ENCODE data around the gene ALDOB. TPM values are rescaled to one million over a fixed set of nuclear protein-coding genes. Genes with fewer than 3 reads are reported as not detected.
A peak's percentile ranks its signal among the peaks of the same experiment; 100 is the strongest.

The ALDOB gene
- total RNA-seq, 1 donor = not detected

GRCh38 chr9:101409079-101409477 is 26.5 kb downstream of the ALDOB start:
- Histone ChIP-seq H4K20me1 (ENCODE audit: insufficient read depth, low read length) (no peaks in the 10 kb centered on the region), H2AFZ (ENCODE audit: low read length) (no peak overlapping the region), H3K36me3 (ENCODE audit: insufficient read depth, low read length) (peaks cover 52% of the 10 kb centered on the region), H3K4me2 (ENCODE audit: insufficient read depth, low read length) (no peak overlapping the region), H3K9me3 (ENCODE audit: low read depth, low read length) (peaks cover 44% of the 10 kb centered on the region), H3K79me2 (ENCODE audit: insufficient read depth, low read length) (no peaks in the 10 kb centered on the region), H3K4me3 (ENCODE audit: insufficient read depth, low read length) (no peak overlapping the region), H3K27ac (ENCODE audit: low read depth, low read length) (no peak overlapping the region), H3K4me1 (ENCODE audit: insufficient read depth, low read length) (no peaks in the 10 kb centered on the region), H3K27me3 (ENCODE audit: insufficient read depth, low read length) (no peaks in the 10 kb centered on the region)
- no peak for TF ChIP-seq CTCF (IDR thresholded peaks at IDR 0.05; ENCODE audit: extremely low read depth, low read depth, low read length)
- no peak for DNase-seq (ENCODE audit: insufficient read length, low spot score, missing footprints)

GRCh38 chr9:101408374-101409078 is 27.0 kb downstream of the ALDOB start:
- peaks cover 58% of the 10 kb centered on the region for H3K36me3 ChIP-seq (ENCODE audit: insufficient read depth, low read length)
- peaks cover 44% of the 10 kb centered on the region for H3K9me3 ChIP-seq (ENCODE audit: low read depth, low read length)
- H4K20me1 ChIP-seq (ENCODE audit: insufficient read depth, low read length) = no peaks in the 10 kb centered on the region
- no peak for TF ChIP-seq CTCF (IDR thresholded peaks at IDR 0.05; ENCODE audit: extremely low read depth, low read depth, low read length)
- no peaks in the 10 kb centered on the region for H3K4me1 ChIP-seq (ENCODE audit: insufficient read depth, low read length)
- H3K4me3 ChIP-seq (ENCODE audit: insufficient read depth, low read length) = no peak overlapping the region
- no peak overlapping the region for H3K4me2 ChIP-seq (ENCODE audit: insufficient read depth, low read length)
- H3K27me3 ChIP-seq (ENCODE audit: insufficient read depth, low read length) = no peaks in the 10 kb centered on the region
- H2AFZ ChIP-seq (ENCODE audit: low read length) = no peak overlapping the region
- DNase-seq (ENCODE audit: insufficient read length, low spot score, missing footprints) = peak; percentile 26
- no peaks in the 10 kb centered on the region for H3K79me2 ChIP-seq (ENCODE audit: insufficient read depth, low read length)
- no peak overlapping the region for H3K27ac ChIP-seq (ENCODE audit: low read depth, low read length)

GRCh38 chr9:101403516-101404285 is 31.9 kb downstream of the ALDOB start:
- no peak for DNase-seq (ENCODE audit: insufficient read length, low spot score, missing footprints)
- H3K4me2 ChIP-seq (ENCODE audit: insufficient read depth, low read length) = no peak overlapping the region
- H4K20me1 ChIP-seq (ENCODE audit: insufficient read depth, low read length) = no peaks in the 10 kb centered on the region
- peaks cover 10% of the 10 kb centered on the region for H3K4me1 ChIP-seq (ENCODE audit: insufficient read depth, low read length)
- TF ChIP-seq CTCF (IDR thresholded peaks at IDR 0.05; ENCODE audit: extremely low read depth, low read depth, low read length) = no peak
- H3K9me3 ChIP-seq (ENCODE audit: low read depth, low read length) = peaks cover 22% of the 10 kb centered on the region
- H3K4me3 ChIP-seq (ENCODE audit: insufficient read depth, low read length) = no peak overlapping the region
- peaks cover 86% of the 10 kb centered on the region for H3K36me3 ChIP-seq (ENCODE audit: insufficient read depth, low read length)
- H3K27me3 ChIP-seq (ENCODE audit: insufficient read depth, low read length) = no peaks in the 10 kb centered on the region
- H2AFZ ChIP-seq (ENCODE audit: low read length) = no peak overlapping the region
- peaks cover 37% of the 10 kb centered on the region for H3K79me2 ChIP-seq (ENCODE audit: insufficient read depth, low read length)
- H3K27ac ChIP-seq (ENCODE audit: low read depth, low read length) = no peak overlapping the region

GRCh38 chr9:101400120-101400519 is 35.5 kb downstream of the ALDOB start:
- peaks cover 4% of the 10 kb centered on the region for H3K9me3 ChIP-seq (ENCODE audit: low read depth, low read length)
- peak overlapping the region; percentile 95 for H3K4me2 ChIP-seq (ENCODE audit: insufficient read depth, low read length)
- DNase-seq (ENCODE audit: insufficient read length, low spot score, missing footprints) = no peak
- H3K4me3 ChIP-seq (ENCODE audit: insufficient read depth, low read length) = peak overlapping the region; percentile 95
- TF ChIP-seq CTCF (IDR thresholded peaks at IDR 0.05; ENCODE audit: extremely low read depth, low read depth, low read length) = no peak
- no peak overlapping the region for H3K27ac ChIP-seq (ENCODE audit: low read depth, low read length)
- H4K20me1 ChIP-seq (ENCODE audit: insufficient read depth, low read length) = no peaks in the 10 kb centered on the region
- peaks cover 51% of the 10 kb centered on the region for H3K36me3 ChIP-seq (ENCODE audit: insufficient read depth, low read length)
- no peak overlapping the region for H2AFZ ChIP-seq (ENCODE audit: low read length)
- H3K27me3 ChIP-seq (ENCODE audit: insufficient read depth, low read length) = no peaks in the 10 kb centered on the region
- H3K79me2 ChIP-seq (ENCODE audit: insufficient read depth, low read length) = peaks cover 70% of the 10 kb centered on the region
- H3K4me1 ChIP-seq (ENCODE audit: insufficient read depth, low read length) = peaks cover 16% of the 10 kb centered on the region

Data from osteoblast (primary cell).